Measurements from ENCODE around the gene DYNLRB2. TPM values are rescaled to one million over a fixed set of nuclear protein-coding genes. Genes with fewer than 3 reads are reported as not detected.

The DYNLRB2 gene
- total and polyA plus RNA-seq, 9 of the 15 experiments (the other 6 are each of a cell fraction or from before 2014, with no cell fraction given): not detected

GRCh38 chr16:80512593-80512853 is 28.3 kb upstream of the DYNLRB2 start (continued):
- TF ChIP-seq MLLT1 (IDR thresholded peaks at IDR 0.05) (no peak), BRD9 (IDR thresholded peaks at IDR 0.05; ENCODE audit: low read depth, partially characterized antibody) (no peak), AFF1 (IDR thresholded peaks at IDR 0.05; ENCODE audit: low read depth in 1 of 2, partially characterized antibody in 2 of 2) (no peak), NELFE (IDR thresholded peaks at IDR 0.05; ENCODE audit: insufficient read depth, insufficient read length) (no peak), HDAC6 (IDR thresholded peaks at IDR 0.05; ENCODE audit: low read depth, low read length) (no peak), GABPA (tag; conservative IDR thresholded peaks at IDR 0.05; ENCODE audit: low read depth) (no peak), ZNF347 (CRISPR knock-in tag; IDR thresholded peaks at IDR 0.05; ENCODE audit: low read depth) (no peak)
